A673 (cell line): Measurements from ENCODE around the gene B4GALT5. TPM values are rescaled to one million over a fixed set of nuclear protein-coding genes. Genes with fewer than 3 reads are reported as not detected.

Source experiments
- BruUV-seq: library from RNA; stranded (reverse); fragments of 400-500 nt; replicated peaks from 2 replicates; lab custom pipeline; 2021; lab: Mats Ljungman, UMichigan
- CTCF ChIA-PET: fragments of 300-600 bp; sonication (Branson Sonifier 250); formaldehyde crosslinking; loops from one replicate; lab custom pipeline; 2022; ENCODE audit warnings: antibody characterized with exemption; lab: Charles Lee
- POLR2A ChIA-PET: fragments of 300-600 bp; sonication (Branson Sonifier 250); formaldehyde crosslinking; loops from one replicate; lab custom pipeline; 2022; ENCODE audit warnings: antibody characterized with exemption; ENCODE audit not compliant: low non-redundant PET; lab: Charles Lee
- DNase-seq: peaks from one replicate; pipeline ENCODE4 v3.0.0-alpha.2; 2015; ENCODE audit warnings: low spot score
- H3K27ac ChIP-seq: fragments of 200-600 bp; sonication (generic); 2 replicates; pipeline ENCODE4 v1.5.1; 2016; ENCODE audit warnings: mixed run types, low read depth, mild to moderate bottlenecking, mixed read lengths, antibody characterized with exemption, low read length; ENCODE audit not compliant: poor library complexity, severe bottlenecking
- H3K27me3 ChIP-seq: fragments of 200-600 bp; sonication (generic); replicated peaks from 2 replicates; pipeline ENCODE4 v1.6.1; 2017; ENCODE audit warnings: mixed run types, low read depth, mild to moderate bottlenecking, mixed read lengths, antibody characterized with exemption, low read length; ENCODE audit not compliant: insufficient read depth, poor library complexity
- H3K36me3 ChIP-seq: fragments of 200-600 bp; sonication (generic); 2 replicates; pipeline ENCODE4 v1.6.1; 2016; ENCODE audit warnings: mixed run types, mild to moderate bottlenecking, mixed read lengths, antibody characterized with exemption, low read length; ENCODE audit not compliant: insufficient read depth, poor library complexity, severe bottlenecking
- H3K4me1 ChIP-seq: fragments of 200-600 bp; sonication (generic); 2 replicates; pipeline ENCODE4 v1.6.1; 2017; ENCODE audit warnings: mixed run types, mild to moderate bottlenecking, mixed read lengths, antibody characterized with exemption, low read length; ENCODE audit not compliant: insufficient read depth, poor library complexity, severe bottlenecking
- H3K4me3 ChIP-seq: fragments of 200-600 bp; sonication (generic); 2 replicates; pipeline ENCODE4 v1.5.1; 2016; ENCODE audit warnings: low read depth, mixed run types, mild to moderate bottlenecking, mixed read lengths, low read length; ENCODE audit not compliant: poor library complexity, severe bottlenecking
- H3K9me3 ChIP-seq: fragments of 200-600 bp; sonication (generic); 2 replicates; pipeline ENCODE4 v1.6.1; 2016; ENCODE audit warnings: mixed run types, low read depth, mild to moderate bottlenecking, mixed read lengths, antibody characterized with exemption, low read length; ENCODE audit not compliant: poor library complexity, severe bottlenecking
- EZH2 ChIP-seq: fragments of 200-600 bp; sonication (generic); IDR thresholded peaks from 2 replicates; pipeline ENCODE4 v1.6.1; 2017; ENCODE audit warnings: borderline replicate concordance, low read depth, mild to moderate bottlenecking, mixed read lengths, antibody characterized with exemption, low read length; ENCODE audit not compliant: poor library complexity, severe bottlenecking
- intact Hi-C: fragments of 100-400 bp; cut with micrococcal nuclease; formaldehyde crosslinking; loops from one replicate; pipeline ENCODE4 v1.10.0; 2022; ENCODE audit not compliant: unreplicated experiment
- total RNA-seq: library from RNA; stranded (reverse); gene quantifications from 2 replicates; pipeline ENCODE4 v1.2.3, GENCODE V29; 2021
- TF ChIP-seq, protein P1 (sequence below): fragments of 300-800, 200-600 bp; sonication (generic); conservative IDR thresholded peaks from 2 replicates; pipeline ENCODE4 v1.5.1; 2017; ENCODE audit warnings: low read depth, mild to moderate bottlenecking, antibody characterized with exemption, low read length, moderate library complexity, mixed read lengths

The B4GALT5 gene
- total RNA-seq, 1 experiment from 2014 or later = 78.0 TPM

- intact Hi-C loops = loop anchor here (10.0 kb wide), 1 partner anchor 78 kb away; the partner anchor contains the start of gene B4GALT5
- Histone ChIP-seq H3K27ac (no peak overlapping the region), H3K4me1 (no peaks in the 10 kb centered on the region), H3K27me3 (no peaks in the 10 kb centered on the region), H3K36me3 (peaks cover 74% of the 10 kb centered on the region), H3K9me3 (no peaks in the 10 kb centered on the region), H3K4me3 (no peak overlapping the region)
- no peak for TF ChIP-seq EZH2
- TF ChIP-seq, protein P1, sequence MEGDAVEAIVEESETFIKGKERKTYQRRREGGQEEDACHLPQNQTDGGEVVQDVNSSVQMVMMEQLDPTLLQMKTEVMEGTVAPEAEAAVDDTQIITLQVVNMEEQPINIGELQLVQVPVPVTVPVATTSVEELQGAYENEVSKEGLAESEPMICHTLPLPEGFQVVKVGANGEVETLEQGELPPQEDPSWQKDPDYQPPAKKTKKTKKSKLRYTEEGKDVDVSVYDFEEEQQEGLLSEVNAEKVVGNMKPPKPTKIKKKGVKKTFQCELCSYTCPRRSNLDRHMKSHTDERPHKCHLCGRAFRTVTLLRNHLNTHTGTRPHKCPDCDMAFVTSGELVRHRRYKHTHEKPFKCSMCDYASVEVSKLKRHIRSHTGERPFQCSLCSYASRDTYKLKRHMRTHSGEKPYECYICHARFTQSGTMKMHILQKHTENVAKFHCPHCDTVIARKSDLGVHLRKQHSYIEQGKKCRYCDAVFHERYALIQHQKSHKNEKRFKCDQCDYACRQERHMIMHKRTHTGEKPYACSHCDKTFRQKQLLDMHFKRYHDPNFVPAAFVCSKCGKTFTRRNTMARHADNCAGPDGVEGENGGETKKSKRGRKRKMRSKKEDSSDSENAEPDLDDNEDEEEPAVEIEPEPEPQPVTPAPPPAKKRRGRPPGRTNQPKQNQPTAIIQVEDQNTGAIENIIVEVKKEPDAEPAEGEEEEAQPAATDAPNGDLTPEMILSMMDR = no peak
- DNase-seq = no peak
- CTCF ChIA-PET = no interaction called here
- POLR2A ChIA-PET = no interaction called here
- BruUV-seq = no TSS peak
Measured at GRCh38 chr20:49636447-49636846, 77.2 kb downstream of the B4GALT5 start.

GRCh38 chr20:49635866-49636265 is 77.8 kb downstream of the B4GALT5 start:
- Histone ChIP-seq H3K4me1 (no peaks in the 10 kb centered on the region), H3K36me3 (peaks cover 70% of the 10 kb centered on the region), H3K27ac (no peak overlapping the region), H3K4me3 (no peak overlapping the region), H3K27me3 (no peaks in the 10 kb centered on the region), H3K9me3 (no peaks in the 10 kb centered on the region)
- no peak for DNase-seq
- ChIA-PET POLR2A (no interaction called here), CTCF (no interaction called here)
- no TSS peak for BruUV-seq
- intact Hi-C loops = loop anchor here (10.0 kb wide), 1 partner anchor 79 kb away; the partner anchor contains the start of gene B4GALT5
- TF ChIP-seq, protein P1 = no peak
- TF ChIP-seq EZH2 = no peak

DNA sequence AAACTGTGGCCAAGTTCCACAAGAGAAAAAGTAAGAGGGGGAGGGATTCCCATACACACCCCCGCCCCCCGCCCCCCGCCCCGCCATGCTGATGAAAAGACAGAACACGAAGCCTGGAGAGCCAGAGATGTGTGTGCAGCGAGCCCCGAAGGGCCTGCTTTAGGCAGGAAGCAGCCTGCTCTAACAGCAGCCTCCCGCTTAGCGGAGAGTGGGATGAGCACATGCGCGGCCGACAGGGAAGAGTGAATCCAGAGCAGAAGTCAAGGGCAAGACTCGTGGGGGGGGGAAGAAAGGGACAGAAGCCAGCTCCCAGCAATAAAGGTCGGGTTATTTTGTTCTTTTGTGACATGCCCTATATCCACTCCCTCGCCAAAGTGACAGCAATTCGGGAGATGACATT is 78.5 kb downstream of the B4GALT5 start:
- H3K36me3 ChIP-seq = peaks cover 63% of the 10 kb centered on the region
- H3K9me3 ChIP-seq = no peaks in the 10 kb centered on the region
- DNase-seq = no peak
- POLR2A ChIA-PET = no interaction called here
- CTCF ChIA-PET = no interaction called here
- H3K4me3 ChIP-seq = no peak overlapping the region
- H3K4me1 ChIP-seq = no peaks in the 10 kb centered on the region
- BruUV-seq = no TSS peak
- intact Hi-C loops = loop anchor here (10.0 kb wide), 1 partner anchor 80 kb away; the partner anchor contains the start of gene B4GALT5
- no peak overlapping the region for H3K27ac ChIP-seq
- H3K27me3 ChIP-seq = no peaks in the 10 kb centered on the region
- TF ChIP-seq, protein P1 = no peak
- no peak for TF ChIP-seq EZH2
